Colonic mucosa (tissue), 4 donors: ENCODE data around the gene MMRN2. TPM values are rescaled to one million over a fixed set of nuclear protein-coding genes. Genes with fewer than 3 reads are reported as not detected.

Experiments
- DNase-seq: peaks from one replicate; pipeline ENCODE4 v3.0.0-alpha.2; 2020
- H3K27ac ChIP-seq: fragments of 200-600 bp; one replicate; pipeline ENCODE4 v1.8.0; 2021
- H3K27me3 ChIP-seq: fragments of 200-600 bp; one replicate; pipeline ENCODE4 v1.8.0; 2021
- H3K36me3 ChIP-seq: fragments of 200-600 bp; one replicate; pipeline ENCODE4 v1.8.0; 2021
- H3K4me1 ChIP-seq: fragments of 200-600 bp; one replicate; pipeline ENCODE4 v1.8.0; 2021; ENCODE audit warnings: mild to moderate bottlenecking
- H3K4me3 ChIP-seq: fragments of 200-600 bp; one replicate; pipeline ENCODE4 v1.8.0; 2021
- H3K9ac ChIP-seq, 2 donors: one replicate each; pipeline ENCODE4 v1.7.0; 2013; ENCODE audit warnings: control low read depth in 2 of 2, low read depth in 2 of 2, low read length in 2 of 2
- H3K9me3 ChIP-seq: fragments of 200-600 bp; one replicate; pipeline ENCODE4 v1.8.0; 2021
- intact Hi-C: fragments of 100-400 bp; cut with DNase I; formaldehyde crosslinking; loops from one replicate; pipeline ENCODE4 v1.14.1; 2022
- total RNA-seq, 2 donors: library from RNA; stranded (reverse); fragmentation: NEBNext Ultra II Directional in 1 of 2; extraction: Animal tissue kit (Norgen Biotek cat#: 25700) in 1 of 2; gene quantifications; one replicate each; pipeline ENCODE4 v1.2.1, GENCODE V29; 2021
- TF ChIP-seq, protein P1 (sequence below): fragments of 200-600 bp; IDR thresholded peaks from one replicate; pipeline ENCODE4 v1.8.0; 2022; ENCODE audit warnings: antibody characterized with exemption, mild to moderate bottlenecking
- donor health status: healthy.
- donor health status: DM: no; HTN: no; CAD: no.
- donor health status: DM: no; HTN: no; CAD: no.

MMRN2 gene
- total RNA-seq, 2 donors from 2014 or later: 3.4 to 7.4 TPM

DNA sequence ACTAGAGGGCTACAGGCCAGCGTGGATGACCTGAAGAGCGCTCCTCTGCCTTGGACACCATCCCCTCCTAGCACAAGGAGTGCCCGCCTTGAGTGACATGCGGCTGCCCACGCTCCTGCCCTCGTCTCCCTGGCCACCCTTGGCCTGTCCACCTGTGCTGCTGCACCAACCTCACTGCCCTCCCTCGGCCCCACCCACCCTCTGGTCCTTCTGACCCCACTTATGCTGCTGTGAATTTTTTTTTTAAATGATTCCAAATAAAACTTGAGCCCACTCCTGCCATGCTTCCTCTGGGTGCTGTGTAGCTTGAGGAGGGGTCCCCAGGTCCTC lies 5.5 kb upstream of the MMRN2 start:
- Histone ChIP-seq H3K4me3 (no peak overlapping the region), H3K9me3 (no peaks in the 10 kb centered on the region), H3K27me3 (no peaks in the 10 kb centered on the region), H3K27ac (no peak overlapping the region), H3K36me3 (no peaks in the 10 kb centered on the region), H3K4me1 (peaks cover 4% of the 10 kb centered on the region), H3K9ac (no peak overlapping the region)
- no peak for DNase-seq
- intact Hi-C loops: no loop called here
- TF ChIP-seq, protein P1, sequence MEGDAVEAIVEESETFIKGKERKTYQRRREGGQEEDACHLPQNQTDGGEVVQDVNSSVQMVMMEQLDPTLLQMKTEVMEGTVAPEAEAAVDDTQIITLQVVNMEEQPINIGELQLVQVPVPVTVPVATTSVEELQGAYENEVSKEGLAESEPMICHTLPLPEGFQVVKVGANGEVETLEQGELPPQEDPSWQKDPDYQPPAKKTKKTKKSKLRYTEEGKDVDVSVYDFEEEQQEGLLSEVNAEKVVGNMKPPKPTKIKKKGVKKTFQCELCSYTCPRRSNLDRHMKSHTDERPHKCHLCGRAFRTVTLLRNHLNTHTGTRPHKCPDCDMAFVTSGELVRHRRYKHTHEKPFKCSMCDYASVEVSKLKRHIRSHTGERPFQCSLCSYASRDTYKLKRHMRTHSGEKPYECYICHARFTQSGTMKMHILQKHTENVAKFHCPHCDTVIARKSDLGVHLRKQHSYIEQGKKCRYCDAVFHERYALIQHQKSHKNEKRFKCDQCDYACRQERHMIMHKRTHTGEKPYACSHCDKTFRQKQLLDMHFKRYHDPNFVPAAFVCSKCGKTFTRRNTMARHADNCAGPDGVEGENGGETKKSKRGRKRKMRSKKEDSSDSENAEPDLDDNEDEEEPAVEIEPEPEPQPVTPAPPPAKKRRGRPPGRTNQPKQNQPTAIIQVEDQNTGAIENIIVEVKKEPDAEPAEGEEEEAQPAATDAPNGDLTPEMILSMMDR: no peak

DNA sequence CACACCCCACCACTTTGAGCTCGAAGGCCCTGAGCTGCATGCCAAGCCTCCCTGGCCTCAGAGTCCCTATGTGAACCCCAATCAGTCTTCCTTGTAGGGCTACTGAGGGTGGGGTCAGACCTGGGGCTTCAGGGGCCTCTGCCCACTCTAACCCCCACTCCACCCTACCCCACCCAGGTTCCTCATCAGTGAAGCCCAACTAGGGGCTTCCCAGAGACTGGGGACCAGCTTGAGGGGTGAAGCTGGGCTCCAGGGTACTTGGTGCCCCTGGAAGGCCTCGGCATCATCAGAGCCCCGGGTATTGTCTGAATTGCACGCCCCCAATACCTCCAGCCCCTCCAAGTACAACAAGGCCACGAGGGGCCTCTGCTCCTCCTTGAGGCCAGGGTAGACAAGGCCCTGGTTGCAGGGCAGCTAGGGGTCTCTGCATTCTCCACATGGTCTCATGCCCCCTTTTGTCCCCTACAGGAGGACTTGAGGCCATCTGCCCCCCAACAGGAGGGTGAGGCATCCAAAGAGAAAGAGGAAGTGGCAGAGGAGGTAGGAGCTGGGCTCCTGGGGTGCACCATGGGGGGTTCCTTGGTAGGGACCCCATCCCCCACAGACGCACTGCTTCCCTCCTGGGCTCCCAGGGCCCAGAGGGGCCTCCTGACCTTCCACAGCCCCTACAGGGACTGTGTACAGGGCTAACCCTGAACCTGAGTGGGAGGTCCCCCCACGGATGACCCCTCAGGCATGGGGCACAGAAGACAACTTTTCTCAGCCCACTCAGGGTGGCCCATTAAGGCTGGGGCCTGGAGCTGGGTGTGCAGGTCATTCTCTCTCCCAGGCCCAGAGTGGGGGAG lies 4.9 kb upstream of the MMRN2 start:
- Histone ChIP-seq H3K27me3 (no peaks in the 10 kb centered on the region), H3K36me3 (no peaks in the 10 kb centered on the region), H3K4me3 (no peak overlapping the region), H3K9me3 (no peaks in the 10 kb centered on the region), H3K9ac (no peak overlapping the region), H3K27ac (no peak overlapping the region), H3K4me1 (no peaks in the 10 kb centered on the region)
- TF ChIP-seq, protein P1: no peak
- no peak for DNase-seq
- intact Hi-C loops: no loop called here

DNA sequence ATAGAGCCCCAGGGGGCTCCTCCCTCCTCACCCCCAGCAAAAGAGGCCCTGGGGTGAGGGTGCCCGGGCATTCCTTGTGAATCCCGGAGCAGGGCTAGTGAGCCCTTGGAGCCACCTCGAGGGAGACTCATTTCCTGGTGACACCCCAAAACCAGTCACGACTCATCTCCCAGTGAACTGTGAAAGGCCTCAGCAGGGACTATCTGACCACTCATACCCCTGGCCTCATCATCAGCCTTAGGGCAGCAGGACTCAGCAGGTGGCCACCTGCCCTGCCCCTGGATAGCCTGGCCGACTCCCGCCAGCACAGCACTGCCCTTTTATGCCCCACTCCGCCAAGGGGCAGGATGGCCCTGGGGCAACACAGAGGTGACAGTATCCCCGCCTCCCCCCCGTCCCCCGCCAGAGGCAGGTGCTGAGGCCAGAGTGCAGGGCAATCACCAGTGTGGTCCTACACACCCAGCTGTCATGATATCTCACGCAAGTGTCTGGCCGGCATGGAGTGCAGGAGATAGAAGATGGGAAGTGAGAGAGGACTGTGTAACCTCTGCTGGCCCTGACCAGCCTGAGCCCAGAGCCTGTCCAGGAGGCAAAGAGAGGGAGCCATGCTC lies 4.2 kb upstream of the MMRN2 start:
- Histone ChIP-seq H3K27ac (no peak overlapping the region), H3K9me3 (no peaks in the 10 kb centered on the region), H3K4me3 (no peak overlapping the region), H3K36me3 (no peaks in the 10 kb centered on the region), H3K9ac (no peak overlapping the region), H3K27me3 (no peaks in the 10 kb centered on the region), H3K4me1 (no peaks in the 10 kb centered on the region)
- intact Hi-C loops: no loop called here
- peak; percentile 15 for DNase-seq
- TF ChIP-seq, protein P1: no peak

DNA sequence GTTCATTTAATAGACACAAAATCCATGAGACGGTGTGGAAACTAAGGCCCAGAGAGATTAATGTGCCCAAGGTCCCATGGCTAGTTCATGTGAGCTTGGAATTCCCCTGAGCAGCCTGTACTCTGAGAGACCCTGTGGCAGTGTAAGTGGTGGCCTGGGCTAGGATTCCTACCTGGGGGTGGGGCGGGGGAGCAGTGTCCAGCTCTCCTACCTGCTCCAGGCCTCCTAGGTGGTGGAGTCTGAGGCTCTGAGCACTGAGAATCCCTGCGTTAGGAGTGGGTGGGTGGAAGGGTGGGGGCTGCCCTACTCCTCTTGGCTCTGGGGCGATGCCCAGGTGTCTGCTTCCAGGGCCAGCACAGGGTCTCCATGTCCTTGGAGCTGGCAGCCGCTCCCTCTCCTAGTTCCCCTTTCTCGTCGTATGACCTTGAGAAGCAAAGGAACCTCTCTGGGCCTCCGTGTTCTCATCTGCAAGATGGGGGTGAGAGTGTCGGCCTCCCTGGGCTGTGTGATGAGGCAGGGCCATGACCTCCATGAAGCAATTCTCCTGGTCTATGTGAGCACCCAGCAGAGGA lies 3.5 kb upstream of the MMRN2 start:
- TF ChIP-seq, protein P1: no peak
- intact Hi-C loops: no loop called here
- no peak overlapping the region for H3K4me3 ChIP-seq
- H3K9me3 ChIP-seq: no peaks in the 10 kb centered on the region
- H3K4me1 ChIP-seq: no peaks in the 10 kb centered on the region
- no peak overlapping the region for H3K9ac ChIP-seq
- DNase-seq: no peak
- no peak overlapping the region for H3K27ac ChIP-seq
- H3K27me3 ChIP-seq: no peaks in the 10 kb centered on the region
- H3K36me3 ChIP-seq: no peaks in the 10 kb centered on the region

GRCh38 chr10:86960003-86960862 lies 2.8 kb upstream of the MMRN2 start:
- H3K4me1 ChIP-seq: no peaks in the 10 kb centered on the region
- no peaks in the 10 kb centered on the region for H3K36me3 ChIP-seq
- H3K27ac ChIP-seq: no peak overlapping the region
- no peak overlapping the region for H3K9ac ChIP-seq
- no peaks in the 10 kb centered on the region for H3K27me3 ChIP-seq
- no peaks in the 10 kb centered on the region for H3K9me3 ChIP-seq
- H3K4me3 ChIP-seq: no peak overlapping the region
- TF ChIP-seq, protein P1: peak; percentile 94
- peak; percentile 44 for DNase-seq
- intact Hi-C loops: no loop called here
